SK-N-SH treated with all-trans-retinoic acid at 6 μM for 48 hours (cell line): ENCODE data around the gene CCNA1.

ENCODE experiments used
- ESRRG ChIP-seq: fragments of 250-450 bp; sonication (Bioruptor Pico); IDR thresholded peaks from 2 replicates; pipeline ENCODE4 v1.6.1; 2021; ENCODE audit warnings: mild to moderate bottlenecking
- RARB ChIP-seq: fragments of 250-450 bp; sonication (Bioruptor Pico); IDR thresholded peaks from 2 replicates; pipeline ENCODE4 v1.8.0; 2021; ENCODE audit warnings: mild to moderate bottlenecking, moderate library complexity
- ZC3H10 ChIP-seq: fragments of 250-450 bp; sonication (Bioruptor Pico); IDR thresholded peaks from 2 replicates; pipeline ENCODE4 v1.5.1; 2021; ENCODE audit warnings: mild to moderate bottlenecking, moderate library complexity
- ZFP30 ChIP-seq: fragments of 450-650 bp; formaldehyde crosslinking; IDR thresholded peaks from 2 replicates; pipeline ENCODE4 v1.5.0; 2022; ENCODE audit warnings: mild to moderate bottlenecking, moderate library complexity
- ZNF8 ChIP-seq: fragments of 450-650 bp; formaldehyde crosslinking; IDR thresholded peaks from 2 replicates; pipeline ENCODE4 v1.5.0; 2020; ENCODE audit warnings: mild to moderate bottlenecking, moderate library complexity
- TF ChIP-seq, protein P1 (sequence below): fragments of 250-450 bp; sonication (Bioruptor Pico); IDR thresholded peaks from 2 replicates; pipeline ENCODE4 v1.5.0; 2020; ENCODE audit warnings: mild to moderate bottlenecking, moderate library complexity
- TF ChIP-seq, protein P2 (sequence below): fragments of 250-450 bp; sonication (Bioruptor Pico); IDR thresholded peaks from 2 replicates; pipeline ENCODE4 v1.8.0; 2020; ENCODE audit warnings: mild to moderate bottlenecking, moderate library complexity, borderline replicate concordance

DNA sequence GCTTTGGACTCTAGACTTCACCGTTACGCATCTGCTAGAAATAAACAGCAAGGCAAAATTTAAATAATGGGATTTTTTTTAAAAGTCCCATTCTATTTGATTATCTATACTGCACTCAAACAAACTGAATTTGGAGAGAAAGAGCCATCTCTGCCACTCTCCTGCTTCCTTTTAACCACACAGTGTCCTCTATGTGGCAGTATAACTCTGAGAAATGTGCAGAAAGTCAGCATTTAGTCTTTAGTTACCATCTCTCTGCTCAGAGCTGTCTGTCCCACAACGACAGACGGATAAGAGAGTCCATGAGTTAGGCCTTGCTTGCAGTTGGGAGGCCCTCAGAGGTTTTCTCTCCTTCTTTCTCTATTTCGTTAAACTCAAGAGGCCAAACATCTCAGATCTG, 21.2 kb downstream of the CCNA1 start:
- TF ChIP-seq RARB (CRISPR knock-in tag) (no peak), ESRRG (CRISPR knock-in tag) (no peak), ZNF8 (CRISPR knock-in tag) (no peak), ZFP30 (CRISPR knock-in tag) (no peak), ZC3H10 (CRISPR knock-in tag) (no peak)
- TF ChIP-seq, protein P1, sequence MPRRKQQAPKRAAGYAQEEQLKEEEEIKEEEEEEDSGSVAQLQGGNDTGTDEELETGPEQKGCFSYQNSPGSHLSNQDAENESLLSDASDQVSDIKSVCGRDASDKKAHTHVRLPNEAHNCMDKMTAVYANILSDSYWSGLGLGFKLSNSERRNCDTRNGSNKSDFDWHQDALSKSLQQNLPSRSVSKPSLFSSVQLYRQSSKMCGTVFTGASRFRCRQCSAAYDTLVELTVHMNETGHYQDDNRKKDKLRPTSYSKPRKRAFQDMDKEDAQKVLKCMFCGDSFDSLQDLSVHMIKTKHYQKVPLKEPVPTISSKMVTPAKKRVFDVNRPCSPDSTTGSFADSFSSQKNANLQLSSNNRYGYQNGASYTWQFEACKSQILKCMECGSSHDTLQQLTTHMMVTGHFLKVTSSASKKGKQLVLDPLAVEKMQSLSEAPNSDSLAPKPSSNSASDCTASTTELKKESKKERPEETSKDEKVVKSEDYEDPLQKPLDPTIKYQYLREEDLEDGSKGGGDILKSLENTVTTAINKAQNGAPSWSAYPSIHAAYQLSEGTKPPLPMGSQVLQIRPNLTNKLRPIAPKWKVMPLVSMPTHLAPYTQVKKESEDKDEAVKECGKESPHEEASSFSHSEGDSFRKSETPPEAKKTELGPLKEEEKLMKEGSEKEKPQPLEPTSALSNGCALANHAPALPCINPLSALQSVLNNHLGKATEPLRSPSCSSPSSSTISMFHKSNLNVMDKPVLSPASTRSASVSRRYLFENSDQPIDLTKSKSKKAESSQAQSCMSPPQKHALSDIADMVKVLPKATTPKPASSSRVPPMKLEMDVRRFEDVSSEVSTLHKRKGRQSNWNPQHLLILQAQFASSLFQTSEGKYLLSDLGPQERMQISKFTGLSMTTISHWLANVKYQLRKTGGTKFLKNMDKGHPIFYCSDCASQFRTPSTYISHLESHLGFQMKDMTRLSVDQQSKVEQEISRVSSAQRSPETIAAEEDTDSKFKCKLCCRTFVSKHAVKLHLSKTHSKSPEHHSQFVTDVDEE (CRISPR knock-in tag) = no peak
- TF ChIP-seq, protein P2, sequence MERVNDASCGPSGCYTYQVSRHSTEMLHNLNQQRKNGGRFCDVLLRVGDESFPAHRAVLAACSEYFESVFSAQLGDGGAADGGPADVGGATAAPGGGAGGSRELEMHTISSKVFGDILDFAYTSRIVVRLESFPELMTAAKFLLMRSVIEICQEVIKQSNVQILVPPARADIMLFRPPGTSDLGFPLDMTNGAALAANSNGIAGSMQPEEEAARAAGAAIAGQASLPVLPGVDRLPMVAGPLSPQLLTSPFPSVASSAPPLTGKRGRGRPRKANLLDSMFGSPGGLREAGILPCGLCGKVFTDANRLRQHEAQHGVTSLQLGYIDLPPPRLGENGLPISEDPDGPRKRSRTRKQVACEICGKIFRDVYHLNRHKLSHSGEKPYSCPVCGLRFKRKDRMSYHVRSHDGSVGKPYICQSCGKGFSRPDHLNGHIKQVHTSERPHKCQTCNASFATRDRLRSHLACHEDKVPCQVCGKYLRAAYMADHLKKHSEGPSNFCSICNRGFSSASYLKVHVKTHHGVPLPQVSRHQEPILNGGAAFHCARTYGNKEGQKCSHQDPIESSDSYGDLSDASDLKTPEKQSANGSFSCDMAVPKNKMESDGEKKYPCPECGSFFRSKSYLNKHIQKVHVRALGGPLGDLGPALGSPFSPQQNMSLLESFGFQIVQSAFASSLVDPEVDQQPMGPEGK = no peak
